Stomach (tissue), 4 donors: ENCODE data around the gene KCTD20.

Experiments
- CTCF ChIP-seq, 7 experiments: fragments of 450-650 bp in 4 of 7; fragments of 200-600 bp in 3 of 7; sonication (generic) in 3 of 7; IDR thresholded peaks; one replicate each; pipeline ENCODE4 v1.5.1; 2016 to 2019; ENCODE audit warnings: antibody characterized with exemption in 7 of 7, control low read depth in 2 of 7, mild to moderate bottlenecking in 1 of 7
- EP300 ChIP-seq: sonication (generic); formaldehyde crosslinking; IDR thresholded peaks from one replicate; pipeline ENCODE4 v1.6.1; 2017; ENCODE audit warnings: antibody characterized with exemption

GRCh38 chr6:36399970-36400369 lies 42.8 kb upstream of the KCTD20 start:
- no peak for TF ChIP-seq CTCF (IDR thresholded peaks at IDR 0.05)
- no peak for TF ChIP-seq EP300
